Activated gamma-delta T cell (primary cell): ENCODE data around the gene GATD1.

Experiments used
- DNase-seq: peaks from one replicate; lab custom pipeline; 2025; lab: John Stamatoyannopoulos, UW

The GATD1 gene

GRCh38 chr11:727281-727701, 50.0 kb downstream of the GATD1 start:
- no peak for DNase-seq

GRCh38 chr11:726278-727220, 50.7 kb downstream of the GATD1 start:
- DNase-seq, result no peak

GRCh38 chr11:725624-726202, 51.6 kb downstream of the GATD1 start:
- no peak for DNase-seq

- DNase-seq, result no peak
Observed at GRCh38 chr11:724778-725386, 52.4 kb downstream of the GATD1 start.

GRCh38 chr11:724049-724777, 53.1 kb downstream of the GATD1 start:
- DNase-seq, result no peak

GRCh38 chr11:723120-723883, 54.0 kb downstream of the GATD1 start:
- DNase-seq, result no peak

- no peak for DNase-seq
Observed at GRCh38 chr11:722346-722811, 54.9 kb downstream of the GATD1 start.

- DNase-seq, result no peak
Observed at GRCh38 chr11:721741-722345, 55.4 kb downstream of the GATD1 start.

GRCh38 chr11:721247-721740, 56.0 kb downstream of the GATD1 start:
- DNase-seq, result no peak

- no peak for DNase-seq
Observed at GRCh38 chr11:720642-721246, 56.5 kb downstream of the GATD1 start.

- no peak for DNase-seq
Observed at GRCh38 chr11:720017-720641, 57.2 kb downstream of the GATD1 start.

GRCh38 chr11:719214-720016, 57.9 kb downstream of the GATD1 start:
- DNase-seq, result no peak
